HL-60 (cell line): ENCODE data around the gene PDE6D.

Source experiments
- POLR2AphosphoS5 ChIP-seq: IDR thresholded peaks from 2 replicates; pipeline ENCODE4 v1.6.1; 2012; ENCODE audit warnings: low read depth
- TF ChIP-seq, protein P1 (sequence below): IDR thresholded peaks from 2 replicates; pipeline ENCODE4 v1.6.1; 2012; ENCODE audit warnings: low read depth; ENCODE audit not compliant: insufficient replicate concordance
- TF ChIP-seq, protein P2 (sequence below): IDR thresholded peaks from one replicate; pipeline ENCODE4 v1.5.1; 2011; ENCODE audit warnings: low read length, control low read depth, inconsistent platforms; ENCODE audit not compliant: insufficient read depth

DNA sequence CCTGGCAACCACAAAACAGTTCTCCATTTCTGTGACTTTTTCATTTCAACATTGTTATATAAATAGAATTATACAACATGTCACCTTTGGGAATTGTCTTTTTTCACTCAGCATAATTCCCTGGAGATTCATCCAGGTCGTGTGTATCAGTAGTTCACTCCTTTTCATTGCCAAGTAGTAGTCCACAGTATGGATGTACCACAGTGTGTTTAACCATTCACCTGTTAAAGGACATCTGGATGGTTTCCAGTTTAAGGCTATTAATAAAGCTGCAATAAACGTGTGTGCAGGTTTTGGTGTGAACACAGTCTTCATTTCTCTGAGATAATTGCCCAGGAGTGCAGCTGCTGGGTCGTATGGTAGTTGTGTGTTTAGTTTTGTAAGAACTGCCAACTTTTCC is 40.8 kb upstream of the PDE6D start:
- no peak for TF ChIP-seq POLR2AphosphoS5
- TF ChIP-seq, protein P1, sequence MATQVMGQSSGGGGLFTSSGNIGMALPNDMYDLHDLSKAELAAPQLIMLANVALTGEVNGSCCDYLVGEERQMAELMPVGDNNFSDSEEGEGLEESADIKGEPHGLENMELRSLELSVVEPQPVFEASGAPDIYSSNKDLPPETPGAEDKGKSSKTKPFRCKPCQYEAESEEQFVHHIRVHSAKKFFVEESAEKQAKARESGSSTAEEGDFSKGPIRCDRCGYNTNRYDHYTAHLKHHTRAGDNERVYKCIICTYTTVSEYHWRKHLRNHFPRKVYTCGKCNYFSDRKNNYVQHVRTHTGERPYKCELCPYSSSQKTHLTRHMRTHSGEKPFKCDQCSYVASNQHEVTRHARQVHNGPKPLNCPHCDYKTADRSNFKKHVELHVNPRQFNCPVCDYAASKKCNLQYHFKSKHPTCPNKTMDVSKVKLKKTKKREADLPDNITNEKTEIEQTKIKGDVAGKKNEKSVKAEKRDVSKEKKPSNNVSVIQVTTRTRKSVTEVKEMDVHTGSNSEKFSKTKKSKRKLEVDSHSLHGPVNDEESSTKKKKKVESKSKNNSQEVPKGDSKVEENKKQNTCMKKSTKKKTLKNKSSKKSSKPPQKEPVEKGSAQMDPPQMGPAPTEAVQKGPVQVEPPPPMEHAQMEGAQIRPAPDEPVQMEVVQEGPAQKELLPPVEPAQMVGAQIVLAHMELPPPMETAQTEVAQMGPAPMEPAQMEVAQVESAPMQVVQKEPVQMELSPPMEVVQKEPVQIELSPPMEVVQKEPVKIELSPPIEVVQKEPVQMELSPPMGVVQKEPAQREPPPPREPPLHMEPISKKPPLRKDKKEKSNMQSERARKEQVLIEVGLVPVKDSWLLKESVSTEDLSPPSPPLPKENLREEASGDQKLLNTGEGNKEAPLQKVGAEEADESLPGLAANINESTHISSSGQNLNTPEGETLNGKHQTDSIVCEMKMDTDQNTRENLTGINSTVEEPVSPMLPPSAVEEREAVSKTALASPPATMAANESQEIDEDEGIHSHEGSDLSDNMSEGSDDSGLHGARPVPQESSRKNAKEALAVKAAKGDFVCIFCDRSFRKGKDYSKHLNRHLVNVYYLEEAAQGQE: no peak
- TF ChIP-seq, protein P2, sequence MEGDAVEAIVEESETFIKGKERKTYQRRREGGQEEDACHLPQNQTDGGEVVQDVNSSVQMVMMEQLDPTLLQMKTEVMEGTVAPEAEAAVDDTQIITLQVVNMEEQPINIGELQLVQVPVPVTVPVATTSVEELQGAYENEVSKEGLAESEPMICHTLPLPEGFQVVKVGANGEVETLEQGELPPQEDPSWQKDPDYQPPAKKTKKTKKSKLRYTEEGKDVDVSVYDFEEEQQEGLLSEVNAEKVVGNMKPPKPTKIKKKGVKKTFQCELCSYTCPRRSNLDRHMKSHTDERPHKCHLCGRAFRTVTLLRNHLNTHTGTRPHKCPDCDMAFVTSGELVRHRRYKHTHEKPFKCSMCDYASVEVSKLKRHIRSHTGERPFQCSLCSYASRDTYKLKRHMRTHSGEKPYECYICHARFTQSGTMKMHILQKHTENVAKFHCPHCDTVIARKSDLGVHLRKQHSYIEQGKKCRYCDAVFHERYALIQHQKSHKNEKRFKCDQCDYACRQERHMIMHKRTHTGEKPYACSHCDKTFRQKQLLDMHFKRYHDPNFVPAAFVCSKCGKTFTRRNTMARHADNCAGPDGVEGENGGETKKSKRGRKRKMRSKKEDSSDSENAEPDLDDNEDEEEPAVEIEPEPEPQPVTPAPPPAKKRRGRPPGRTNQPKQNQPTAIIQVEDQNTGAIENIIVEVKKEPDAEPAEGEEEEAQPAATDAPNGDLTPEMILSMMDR: no peak
